Calu3 (cell line): ENCODE measurements around the gene ARFGEF2. TPM values are rescaled to one million over a fixed set of nuclear protein-coding genes. Genes with fewer than 3 reads are reported as not detected.
"Not testable (repeated sequence)": the region's sequence is repeated elsewhere in the genome, so short reads cannot be mapped to it uniquely, and the experiment has no call there.

Experiments
- BruUV-seq: library from RNA; stranded (reverse); fragments of 400-500 nt; replicated peaks from 2 replicates; lab custom pipeline; 2021; lab: Mats Ljungman, UMichigan
- CTCF ChIA-PET: fragments of 300-600 bp; sonication (Branson Sonifier 250); formaldehyde crosslinking; loops from one replicate; lab custom pipeline; 2022; ENCODE audit warnings: antibody characterized with exemption; lab: Charles Lee
- DNase-seq: peaks from one replicate; pipeline ENCODE4 v3.0.0; 2022
- H3K27ac Mint-ChIP-seq: one replicate; pipeline ENCODE4 v1.8.0; 2022; ENCODE audit warnings: mixed read lengths; ENCODE audit not compliant: unreplicated experiment
- H3K27me3 Mint-ChIP-seq: one replicate; pipeline ENCODE4 v1.8.0; 2022; ENCODE audit warnings: mixed read lengths; ENCODE audit not compliant: unreplicated experiment
- H3K36me3 Mint-ChIP-seq: one replicate; pipeline ENCODE4 v1.8.0; 2022; ENCODE audit warnings: mild to moderate bottlenecking, moderate library complexity, mixed read lengths; ENCODE audit not compliant: insufficient read depth, unreplicated experiment
- H3K4me1 Mint-ChIP-seq: one replicate; pipeline ENCODE4 v1.8.0; 2022; ENCODE audit warnings: mild to moderate bottlenecking, low read depth, mixed read lengths; ENCODE audit not compliant: unreplicated experiment
- H3K4me3 Mint-ChIP-seq: one replicate; pipeline ENCODE4 v1.8.0; 2022; ENCODE audit warnings: mild to moderate bottlenecking, low read depth, moderate library complexity, mixed read lengths; ENCODE audit not compliant: unreplicated experiment
- H3K9me3 Mint-ChIP-seq: one replicate; pipeline ENCODE4 v1.8.0; 2022; ENCODE audit warnings: low read depth, mixed read lengths; ENCODE audit not compliant: unreplicated experiment
- intact Hi-C: fragments of 100-400 bp; cut with micrococcal nuclease; formaldehyde crosslinking; loops from one replicate; pipeline ENCODE4 v1.10.0; 2022; ENCODE audit not compliant: unreplicated experiment
- total RNA-seq: library from RNA; stranded (reverse); gene quantifications from 2 replicates; pipeline ENCODE4 v1.2.3, GENCODE V29; 2022
- TF ChIP-seq, protein P1 (sequence below): fragments of 200-600 bp; IDR thresholded peaks from one replicate; pipeline ENCODE4 v1.8.0; 2022; ENCODE audit warnings: antibody characterized with exemption; ENCODE audit not compliant: unreplicated experiment

ARFGEF2 gene
- total RNA-seq, 1 experiment from 2014 or later: 59.2 TPM

DNA sequence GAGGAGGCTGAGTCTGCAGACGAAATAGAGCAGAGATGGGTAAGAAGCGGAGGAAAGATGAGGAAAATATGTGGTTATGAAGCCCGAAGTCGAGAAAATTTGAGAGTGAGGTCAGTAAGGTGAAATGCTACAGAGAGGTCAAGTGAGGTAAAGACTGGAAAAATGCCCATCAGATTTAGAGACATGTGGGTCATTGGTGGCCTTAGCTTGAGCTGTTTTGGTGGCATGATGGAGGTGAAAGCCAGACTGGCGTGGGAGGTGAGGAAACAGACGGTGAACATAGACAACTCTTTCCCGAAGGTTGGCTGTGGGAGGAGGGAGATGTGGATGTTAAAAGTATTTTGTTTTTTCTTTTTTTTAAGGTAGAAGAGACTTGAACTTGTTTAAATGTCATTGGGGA lies 9.4 kb downstream of the ARFGEF2 start:
- intact Hi-C loops: no loop called here
- Mint-ChIP-seq H3K4me1 (peaks cover 23% of the 10 kb centered on the region), H3K27me3 (no peaks in the 10 kb centered on the region), H3K27ac (no peak overlapping the region), H3K9me3 (no peaks in the 10 kb centered on the region), H3K36me3 (peaks cover 6% of the 10 kb centered on the region), H3K4me3 (no peak overlapping the region)
- no TSS peak for BruUV-seq
- DNase-seq: no peak
- CTCF ChIA-PET: no interaction called here
- TF ChIP-seq, protein P1, sequence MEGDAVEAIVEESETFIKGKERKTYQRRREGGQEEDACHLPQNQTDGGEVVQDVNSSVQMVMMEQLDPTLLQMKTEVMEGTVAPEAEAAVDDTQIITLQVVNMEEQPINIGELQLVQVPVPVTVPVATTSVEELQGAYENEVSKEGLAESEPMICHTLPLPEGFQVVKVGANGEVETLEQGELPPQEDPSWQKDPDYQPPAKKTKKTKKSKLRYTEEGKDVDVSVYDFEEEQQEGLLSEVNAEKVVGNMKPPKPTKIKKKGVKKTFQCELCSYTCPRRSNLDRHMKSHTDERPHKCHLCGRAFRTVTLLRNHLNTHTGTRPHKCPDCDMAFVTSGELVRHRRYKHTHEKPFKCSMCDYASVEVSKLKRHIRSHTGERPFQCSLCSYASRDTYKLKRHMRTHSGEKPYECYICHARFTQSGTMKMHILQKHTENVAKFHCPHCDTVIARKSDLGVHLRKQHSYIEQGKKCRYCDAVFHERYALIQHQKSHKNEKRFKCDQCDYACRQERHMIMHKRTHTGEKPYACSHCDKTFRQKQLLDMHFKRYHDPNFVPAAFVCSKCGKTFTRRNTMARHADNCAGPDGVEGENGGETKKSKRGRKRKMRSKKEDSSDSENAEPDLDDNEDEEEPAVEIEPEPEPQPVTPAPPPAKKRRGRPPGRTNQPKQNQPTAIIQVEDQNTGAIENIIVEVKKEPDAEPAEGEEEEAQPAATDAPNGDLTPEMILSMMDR: no peak

DNA sequence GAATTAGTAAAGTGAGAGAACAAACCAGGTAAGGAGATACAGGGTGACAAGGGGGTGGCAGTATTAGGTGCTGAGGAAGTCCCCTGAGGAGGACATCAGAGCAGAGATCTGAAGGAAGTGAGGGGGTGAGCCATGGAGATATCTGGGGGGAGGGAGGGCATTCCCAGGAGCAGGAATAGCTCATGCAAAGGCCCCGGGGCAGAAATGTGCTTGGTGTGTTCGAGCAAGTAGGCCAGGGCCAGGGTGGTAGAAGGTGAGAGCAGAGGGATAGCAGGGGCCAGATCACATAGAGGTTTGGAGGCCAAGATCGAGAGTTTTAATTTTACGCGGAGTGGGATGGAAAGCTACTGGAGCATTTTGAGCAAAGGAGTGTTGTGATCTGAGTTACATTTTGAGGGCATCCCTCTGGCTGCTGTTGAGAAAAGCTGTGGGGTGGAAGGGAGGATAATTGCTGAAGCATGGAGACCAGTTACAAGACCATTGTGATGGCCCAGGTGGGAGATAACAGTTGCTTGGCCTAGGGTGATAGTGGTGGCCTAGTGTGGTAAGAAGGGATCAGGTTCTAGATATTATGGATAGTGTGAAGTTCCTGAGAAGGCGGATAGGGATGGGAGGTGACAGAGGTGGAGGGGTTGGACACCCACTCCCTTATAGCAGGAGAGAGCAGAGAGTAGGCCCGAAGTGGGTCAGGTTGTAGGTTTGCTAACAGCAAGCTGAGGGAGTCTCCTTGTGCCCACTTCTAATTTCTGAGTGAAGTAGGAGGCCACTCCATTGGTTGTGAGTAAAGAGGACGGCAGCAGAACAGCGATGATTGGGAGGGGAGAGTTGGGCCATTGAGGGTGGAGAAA lies 10.2 kb downstream of the ARFGEF2 start:
- DNase-seq: no peak
- no peak overlapping the region for H3K27ac Mint-ChIP-seq
- peaks cover 19% of the 10 kb centered on the region for H3K4me1 Mint-ChIP-seq
- no peaks in the 10 kb centered on the region for H3K27me3 Mint-ChIP-seq
- H3K9me3 Mint-ChIP-seq: no peaks in the 10 kb centered on the region
- peaks cover 6% of the 10 kb centered on the region for H3K36me3 Mint-ChIP-seq
- intact Hi-C loops: no loop called here
- BruUV-seq: no TSS peak
- TF ChIP-seq, protein P1: no peak
- CTCF ChIA-PET: interaction anchor here (0.7 to 1.4 kb wide), 4 partner anchors 7 to 274 kb away, joined by 3 to 4 read pairs (median 3); partner anchors contain the start of gene ARFGEF2
- H3K4me3 Mint-ChIP-seq: no peak overlapping the region

DNA sequence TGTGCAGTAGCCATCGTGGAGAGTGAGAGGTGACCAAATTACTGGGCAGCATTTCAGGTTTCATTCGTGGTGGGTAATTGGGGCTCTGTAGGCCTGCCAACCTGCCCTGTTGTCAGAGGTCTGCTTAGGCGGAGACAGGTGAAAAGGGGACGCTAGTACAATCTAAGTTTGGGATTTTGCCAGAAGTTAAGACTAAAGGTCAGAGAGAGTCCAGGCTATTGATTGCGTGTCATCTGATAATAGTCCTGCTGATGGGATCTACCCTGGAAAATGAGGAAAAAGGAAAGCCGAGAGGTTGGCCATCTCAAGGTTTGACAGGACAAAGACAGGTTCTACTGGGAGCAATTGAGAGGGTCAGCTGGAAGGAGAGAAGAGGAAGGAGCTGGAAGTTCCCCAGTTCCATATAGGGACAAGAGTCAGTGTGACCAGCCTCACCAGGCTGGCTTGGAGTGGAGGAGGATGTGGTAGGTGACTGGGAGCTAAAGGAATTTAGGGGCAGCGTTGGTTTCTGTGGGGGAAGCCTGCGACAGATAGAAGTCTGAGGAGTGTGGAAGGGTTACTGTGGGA lies 10.9 kb downstream of the ARFGEF2 start:
- CTCF ChIA-PET: interaction anchor here (0.7 to 1.4 kb wide), 4 partner anchors 8 to 275 kb away, joined by 3 to 4 read pairs (median 3); partner anchors contain the start of gene ARFGEF2
- no TSS peak for BruUV-seq
- Mint-ChIP-seq H3K4me1 (peaks cover 20% of the 10 kb centered on the region), H3K27me3 (no peaks in the 10 kb centered on the region), H3K9me3 (no peaks in the 10 kb centered on the region), H3K27ac (no peak overlapping the region), H3K36me3 (peaks cover 12% of the 10 kb centered on the region), H3K4me3 (no peak overlapping the region)
- DNase-seq: peak; percentile 54
- TF ChIP-seq, protein P1: no peak
- intact Hi-C loops: no loop called here

DNA sequence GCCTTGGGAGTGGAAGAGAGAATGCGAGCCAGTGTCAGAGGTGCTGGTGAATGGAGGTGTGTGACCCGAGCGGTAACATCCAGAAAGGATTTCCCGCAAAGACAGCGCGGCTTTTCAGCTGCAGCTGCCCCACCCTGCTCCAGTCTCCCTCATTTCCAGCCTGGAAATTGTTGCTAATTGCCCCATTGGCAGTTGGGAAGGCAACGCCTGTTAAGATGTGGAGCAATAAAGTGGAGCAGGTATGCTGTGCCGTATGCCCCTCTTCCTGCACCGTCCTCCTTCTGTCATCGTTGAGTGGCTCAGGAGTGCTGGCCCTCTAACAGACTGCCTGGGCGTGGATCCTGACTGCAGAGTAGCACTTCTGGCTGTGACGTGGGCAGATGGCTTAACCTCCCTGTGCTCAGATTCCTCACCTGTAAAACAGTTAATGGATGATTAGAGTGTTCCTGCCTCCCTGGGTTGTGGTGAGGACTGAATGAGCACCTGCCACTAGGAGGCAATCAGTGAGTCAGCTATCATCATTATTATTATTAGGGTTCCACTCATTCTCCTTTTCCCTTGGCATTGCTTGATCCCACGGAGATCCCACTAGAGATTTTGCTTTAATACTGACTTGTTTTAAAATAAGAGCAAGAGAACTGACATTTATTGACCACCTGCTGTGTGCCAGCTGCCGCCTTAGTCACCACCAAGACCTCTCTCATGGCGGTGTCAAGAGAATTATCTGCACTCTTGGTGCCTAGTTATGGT lies 11.7 kb downstream of the ARFGEF2 start:
- intact Hi-C loops: no loop called here
- Mint-ChIP-seq H3K4me3 (no peak overlapping the region), H3K27ac (no peak overlapping the region), H3K27me3 (no peaks in the 10 kb centered on the region), H3K4me1 (peaks cover 22% of the 10 kb centered on the region), H3K9me3 (no peaks in the 10 kb centered on the region), H3K36me3 (peaks cover 14% of the 10 kb centered on the region)
- BruUV-seq: no TSS peak
- peak; percentile 13 for DNase-seq
- CTCF ChIA-PET: interaction anchor here (0.7 to 1.4 kb wide), 4 partner anchors 9 to 1810 kb away, joined by 3 to 9 read pairs (median 4); partner anchors contain the start of gene ARFGEF2
- TF ChIP-seq, protein P1: no peak

DNA sequence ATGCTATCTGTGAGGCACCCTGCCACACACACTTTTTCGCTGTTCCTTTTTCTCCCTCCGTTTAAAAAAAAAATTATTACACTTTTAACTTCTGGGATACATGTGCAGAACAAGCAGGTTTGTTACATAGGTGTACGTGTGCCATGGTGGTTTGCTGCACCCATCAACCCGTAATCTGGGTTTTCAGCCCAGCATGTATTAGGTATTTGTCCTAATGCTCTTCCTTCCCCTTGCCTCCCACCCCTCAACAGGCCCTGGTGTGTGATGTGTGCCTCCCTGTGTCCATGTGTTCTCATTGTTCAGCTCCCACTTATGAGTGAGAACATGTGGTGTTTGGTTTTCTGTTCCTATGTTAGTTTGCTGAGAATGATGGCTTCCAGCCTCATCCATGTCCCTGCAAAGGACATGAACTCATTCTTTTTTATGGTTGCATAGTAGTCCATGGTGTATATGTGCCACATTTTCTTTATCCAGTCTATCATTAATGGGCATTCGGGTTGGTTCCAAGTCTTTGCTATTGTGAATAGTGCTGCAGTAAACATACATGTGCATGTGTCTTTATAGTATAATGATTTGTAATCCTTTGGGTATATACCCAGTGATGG lies 12.9 kb downstream of the ARFGEF2 start:
- H3K9me3 Mint-ChIP-seq, H3K27me3 Mint-ChIP-seq, DNase-seq, BruUV-seq, intact Hi-C loops: not testable (repeated sequence)
- H3K27ac Mint-ChIP-seq: peak overlapping the region; percentile 42
- peaks cover 22% of the 10 kb centered on the region for H3K4me1 Mint-ChIP-seq
- CTCF ChIA-PET: interaction anchor here (0.6 to 1.4 kb wide), 2 partner anchors 12 to 1177 kb away, joined by 7 to 9 read pairs; no protein-coding TSS in a partner anchor
- H3K4me3 Mint-ChIP-seq: peak overlapping the region; percentile 41
- peaks cover 14% of the 10 kb centered on the region for H3K36me3 Mint-ChIP-seq

DNA sequence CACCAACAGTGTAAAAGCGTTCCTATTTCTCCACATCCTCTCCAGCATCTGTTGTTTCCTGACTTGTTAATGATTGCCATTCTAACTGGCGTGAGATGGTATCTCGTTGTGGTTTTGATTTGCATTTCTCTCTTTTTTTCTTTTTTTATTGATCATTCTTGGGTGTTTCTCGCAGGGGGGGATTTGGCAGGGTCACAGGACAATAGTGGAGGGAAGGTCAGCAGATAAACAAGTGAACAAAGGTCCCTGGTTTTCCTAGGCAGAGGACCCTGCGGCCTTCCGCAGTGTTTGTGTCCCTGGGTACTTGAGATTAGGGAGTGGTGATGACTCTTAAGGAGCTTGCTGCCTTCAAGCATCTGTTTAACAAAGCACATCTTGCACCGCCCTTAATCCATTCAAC lies 13.5 kb downstream of the ARFGEF2 start:
- Mint-ChIP-seq H3K4me3 (peak overlapping the region; percentile 41), H3K4me1 (peaks cover 22% of the 10 kb centered on the region), H3K27ac (peak overlapping the region; percentile 42), H3K36me3 (peaks cover 14% of the 10 kb centered on the region)
- H3K27me3 Mint-ChIP-seq, H3K9me3 Mint-ChIP-seq, DNase-seq, intact Hi-C loops, BruUV-seq: not testable (repeated sequence)
- CTCF ChIA-PET: interaction anchor here (1.4 kb wide), 1 partner anchor 12 kb away, joined by 9 read pairs; no protein-coding TSS in a partner anchor
